Activated T-cell treated with anti-CD3 and anti-CD28 coated beads, Interleukin-2, amount 50 U/mL, for 24 hours (primary cell): Measurements from ENCODE around the gene ADCY10.
"Not testable (repeated sequence)": the region's sequence is repeated elsewhere in the genome, so short reads cannot be mapped to it uniquely, and the experiment has no call there.

Experiments used
- DNase-seq: peaks from one replicate; pipeline ENCODE4 v3.0.0-alpha.2; 2020
- H3K27ac Mint-ChIP-seq: 2 replicates; pipeline ENCODE4 v1.8.0; 2020; ENCODE audit warnings: mild to moderate bottlenecking, mixed read lengths
- H3K27me3 Mint-ChIP-seq: 2 replicates; pipeline ENCODE4 v1.8.0; 2020; ENCODE audit warnings: mixed read lengths
- H3K36me3 Mint-ChIP-seq: 2 replicates; pipeline ENCODE4 v1.8.0; 2020; ENCODE audit warnings: low read depth, mixed read lengths
- H3K4me1 Mint-ChIP-seq: 2 replicates; pipeline ENCODE4 v1.8.0; 2020; ENCODE audit warnings: low read depth, mixed read lengths
- H3K4me3 Mint-ChIP-seq: 2 replicates; pipeline ENCODE4 v1.8.0; 2020; ENCODE audit warnings: mild to moderate bottlenecking, moderate library complexity, mixed read lengths
- H3K9me3 Mint-ChIP-seq: 2 replicates; pipeline ENCODE4 v1.8.0; 2020; ENCODE audit warnings: mixed read lengths

ADCY10 gene

GRCh38 chr1:167935216-167936067 lies 21.5 kb upstream of the ADCY10 start:
- Mint-ChIP-seq H3K4me1 (peaks cover 40% of the 10 kb centered on the region), H3K4me3 (peak overlapping the region; percentile 90), H3K27ac (peak overlapping the region; percentile 100), H3K27me3 (no peaks in the 10 kb centered on the region), H3K36me3 (peaks cover 21% of the 10 kb centered on the region), H3K9me3 (no peaks in the 10 kb centered on the region)
- DNase-seq = peak; percentile 60

- Mint-ChIP-seq H3K4me1 (peaks cover 48% of the 10 kb centered on the region), H3K4me3 (peak overlapping the region; percentile 90), H3K27ac (peak overlapping the region; percentile 100), H3K9me3 (no peaks in the 10 kb centered on the region), H3K27me3 (no peaks in the 10 kb centered on the region), H3K36me3 (peaks cover 21% of the 10 kb centered on the region)
- DNase-seq = no peak
These were observed 20.7 kb upstream of the ADCY10 start for GRCh38 chr1:167934426-167935215.

- Mint-ChIP-seq H3K27ac (no peak overlapping the region), H3K9me3 (no peaks in the 10 kb centered on the region), H3K27me3 (no peaks in the 10 kb centered on the region), H3K4me3 (peak overlapping the region; percentile 90), H3K4me1 (peaks cover 49% of the 10 kb centered on the region), H3K36me3 (peaks cover 21% of the 10 kb centered on the region)
- no peak for DNase-seq
These were observed 19.9 kb upstream of the ADCY10 start for GRCh38 chr1:167933788-167934187.

DNA sequence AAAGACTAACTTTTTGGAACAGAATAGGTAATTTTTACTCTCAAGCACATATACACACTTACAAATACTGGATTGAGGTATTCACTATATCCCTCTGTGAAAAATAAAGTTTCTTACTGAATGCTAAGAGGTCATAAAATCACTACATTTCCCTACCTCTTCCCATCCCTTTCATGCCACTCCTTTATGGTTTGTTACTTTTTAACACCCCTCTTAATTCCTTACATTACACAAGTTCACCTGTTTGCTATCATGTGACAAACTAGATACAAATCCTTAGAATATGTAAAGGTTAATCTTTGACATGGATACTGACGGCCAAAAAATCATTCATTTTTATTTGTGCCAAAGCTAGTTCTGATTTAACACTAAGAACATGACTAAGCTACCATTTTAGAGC lies 15.8 kb upstream of the ADCY10 start:
- no peak for DNase-seq
- Mint-ChIP-seq H3K36me3 (peaks cover 2% of the 10 kb centered on the region), H3K27me3 (no peaks in the 10 kb centered on the region), H3K27ac (no peak overlapping the region), H3K4me1 (peaks cover 35% of the 10 kb centered on the region), H3K9me3 (no peaks in the 10 kb centered on the region), H3K4me3 (no peak overlapping the region)

DNA sequence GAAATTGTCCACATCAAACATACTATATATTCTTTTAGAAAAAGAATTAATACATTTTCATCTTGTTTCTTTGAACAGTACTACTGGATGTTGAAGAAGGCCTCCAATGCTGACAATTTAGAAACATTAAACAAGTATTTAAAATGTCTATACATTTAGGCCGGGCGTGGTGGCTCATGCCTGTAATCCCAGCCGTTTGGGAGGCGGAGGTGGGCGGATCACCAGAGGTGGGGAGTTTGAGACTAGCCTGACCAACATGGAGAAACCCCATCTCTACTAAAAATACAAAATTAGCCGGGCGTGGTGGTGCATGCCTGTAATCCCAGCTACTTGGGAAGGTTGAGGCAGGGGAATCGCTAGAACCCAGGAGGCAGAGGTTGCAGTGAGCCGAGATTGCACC lies 15.0 kb upstream of the ADCY10 start:
- not testable (repeated sequence) for DNase-seq, H3K27ac Mint-ChIP-seq, H3K4me3 Mint-ChIP-seq, H3K9me3 Mint-ChIP-seq, H3K27me3 Mint-ChIP-seq, H3K36me3 Mint-ChIP-seq
- H3K4me1 Mint-ChIP-seq = peaks cover 27% of the 10 kb centered on the region

DNA sequence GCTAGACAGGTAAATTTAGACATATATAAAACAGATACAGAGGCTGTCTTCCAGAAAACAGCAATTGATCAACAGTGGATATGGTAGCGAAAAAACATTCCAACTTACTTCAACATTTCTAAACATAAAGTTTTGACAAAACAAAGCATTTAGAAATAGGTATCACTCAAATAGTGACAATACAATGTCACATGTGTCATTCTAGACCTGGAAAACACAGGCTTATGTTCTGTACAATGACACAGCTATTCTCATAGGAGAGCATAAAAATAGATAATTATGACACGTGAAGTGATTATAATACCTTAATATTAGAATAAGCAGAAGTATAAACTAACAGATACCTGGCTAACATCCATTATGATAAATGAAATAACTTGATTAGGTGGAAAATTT lies 14.5 kb upstream of the ADCY10 start:
- Mint-ChIP-seq H3K27me3 (no peaks in the 10 kb centered on the region), H3K27ac (no peak overlapping the region), H3K9me3 (no peaks in the 10 kb centered on the region), H3K4me1 (peaks cover 22% of the 10 kb centered on the region), H3K4me3 (no peak overlapping the region), H3K36me3 (peaks cover 6% of the 10 kb centered on the region)
- DNase-seq = no peak

DNA sequence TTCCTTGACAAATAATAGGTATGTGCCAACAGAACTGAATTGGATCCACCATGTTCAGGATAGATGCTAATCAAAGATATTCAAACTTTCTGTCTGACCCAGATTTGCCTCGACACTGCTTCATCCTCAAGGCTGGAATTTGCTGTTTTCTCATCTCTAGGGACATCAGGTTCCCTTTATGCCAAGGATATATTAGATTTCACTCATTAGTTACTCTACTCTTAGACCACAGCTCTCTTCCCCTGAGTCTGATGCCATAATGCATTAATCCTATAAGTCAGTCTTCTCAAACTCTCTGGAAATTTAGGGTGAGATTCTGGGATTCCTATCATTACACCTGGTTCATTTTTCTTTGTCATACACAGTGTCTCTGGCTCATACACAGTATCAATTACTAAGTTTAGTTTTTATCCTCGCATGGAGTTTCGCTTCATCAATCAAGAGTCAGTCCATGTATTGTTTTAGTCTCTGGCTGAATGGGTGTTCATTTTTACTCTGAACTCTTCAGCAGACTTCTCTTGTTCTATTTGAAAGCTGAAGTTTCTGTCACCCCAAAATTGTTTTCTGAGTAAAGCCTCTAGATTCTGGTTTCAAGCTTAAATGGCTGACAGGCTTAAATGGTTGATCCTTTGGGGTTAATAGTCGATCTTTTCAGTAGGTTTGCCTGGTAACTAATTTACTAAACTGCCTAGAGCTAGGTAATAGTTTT lies 13.3 kb upstream of the ADCY10 start:
- Mint-ChIP-seq H3K4me3 (no peak overlapping the region), H3K27me3 (no peaks in the 10 kb centered on the region), H3K36me3 (peaks cover 14% of the 10 kb centered on the region), H3K27ac (no peak overlapping the region), H3K9me3 (no peaks in the 10 kb centered on the region), H3K4me1 (peaks cover 21% of the 10 kb centered on the region)
- no peak for DNase-seq

- DNase-seq = no peak
- H3K4me3 Mint-ChIP-seq = no peak overlapping the region
- H3K4me1 Mint-ChIP-seq = peaks cover 23% of the 10 kb centered on the region
These were observed 12.6 kb upstream of the ADCY10 start for GRCh38 chr1:167926486-167926997.

GRCh38 chr1:167924543-167925231 lies 10.8 kb upstream of the ADCY10 start:
- Mint-ChIP-seq H3K27me3 (no peaks in the 10 kb centered on the region), H3K4me1 (peaks cover 15% of the 10 kb centered on the region), H3K27ac (no peak overlapping the region), H3K9me3 (no peaks in the 10 kb centered on the region), H3K4me3 (no peak overlapping the region), H3K36me3 (peaks cover 21% of the 10 kb centered on the region)
- DNase-seq = no peak

More at GRCh38 chr1:167926486-167926997, 12.6 kb upstream of the ADCY10 start:
- no peaks in the 10 kb centered on the region for H3K9me3 Mint-ChIP-seq
- peaks cover 14% of the 10 kb centered on the region for H3K36me3 Mint-ChIP-seq
- no peak overlapping the region for H3K27ac Mint-ChIP-seq
- no peaks in the 10 kb centered on the region for H3K27me3 Mint-ChIP-seq

- peaks cover 24% of the 10 kb centered on the region for H3K36me3 Mint-ChIP-seq
- no peak for DNase-seq
- H3K4me1 Mint-ChIP-seq = peaks cover 14% of the 10 kb centered on the region
- no peak overlapping the region for H3K27ac Mint-ChIP-seq
- no peaks in the 10 kb centered on the region for H3K27me3 Mint-ChIP-seq
- H3K4me3 Mint-ChIP-seq = no peak overlapping the region
- no peaks in the 10 kb centered on the region for H3K9me3 Mint-ChIP-seq
These were observed 10.2 kb upstream of the ADCY10 start for GRCh38 chr1:167924102-167924501.

GRCh38 chr1:167923324-167924056 lies 9.6 kb upstream of the ADCY10 start:
- Mint-ChIP-seq H3K27ac (no peak overlapping the region), H3K4me3 (no peak overlapping the region), H3K9me3 (no peaks in the 10 kb centered on the region), H3K27me3 (no peaks in the 10 kb centered on the region), H3K4me1 (peaks cover 14% of the 10 kb centered on the region), H3K36me3 (peaks cover 25% of the 10 kb centered on the region)
- no peak for DNase-seq

DNA sequence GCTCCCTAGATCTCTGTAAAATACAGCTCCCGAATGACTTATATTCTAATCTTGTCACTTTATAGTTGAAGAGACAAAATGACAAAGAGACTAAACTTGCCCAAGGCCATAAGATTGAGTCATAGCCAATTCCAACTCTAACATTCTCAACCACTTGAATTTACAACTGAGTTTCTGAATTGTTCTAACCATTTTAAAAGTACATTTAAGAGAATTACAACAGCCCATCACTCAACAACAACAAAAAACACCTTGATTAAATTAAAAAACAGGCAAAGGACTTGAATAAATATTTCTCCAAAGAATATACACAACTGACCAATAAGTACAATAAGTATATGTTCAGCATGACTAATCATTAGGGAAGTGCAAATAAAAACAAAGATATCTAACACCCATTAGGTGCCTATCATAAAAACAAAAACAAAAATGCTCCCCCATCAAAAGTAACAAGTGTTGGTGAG lies 8.7 kb upstream of the ADCY10 start:
- H3K4me1 Mint-ChIP-seq = peaks cover 14% of the 10 kb centered on the region
- H3K27ac Mint-ChIP-seq = no peak overlapping the region
- H3K9me3 Mint-ChIP-seq = no peaks in the 10 kb centered on the region
- no peak for DNase-seq
- peaks cover 33% of the 10 kb centered on the region for H3K36me3 Mint-ChIP-seq
- H3K4me3 Mint-ChIP-seq = no peak overlapping the region
- H3K27me3 Mint-ChIP-seq = no peaks in the 10 kb centered on the region

DNA sequence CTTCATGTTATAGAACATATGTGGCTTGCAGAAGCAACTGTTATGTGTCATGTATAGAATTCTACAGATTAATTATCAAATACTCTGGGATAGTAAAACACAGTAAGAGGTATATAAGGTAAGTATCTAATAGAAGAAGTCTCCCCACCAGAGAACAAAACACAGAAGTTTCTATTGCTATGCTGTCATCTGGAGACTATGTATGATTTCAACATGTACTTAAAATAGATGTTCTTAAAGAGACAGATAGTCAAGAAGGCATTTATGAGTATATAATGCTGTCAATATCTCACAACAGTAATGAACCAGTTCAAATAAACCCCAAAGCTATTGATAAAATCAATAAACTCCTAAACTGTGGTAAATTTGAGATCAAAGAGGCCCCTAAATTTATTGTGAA lies 8.1 kb upstream of the ADCY10 start:
- Mint-ChIP-seq H3K4me3 (no peak overlapping the region), H3K27me3 (no peaks in the 10 kb centered on the region), H3K27ac (no peak overlapping the region), H3K9me3 (no peaks in the 10 kb centered on the region), H3K36me3 (peaks cover 39% of the 10 kb centered on the region), H3K4me1 (peaks cover 12% of the 10 kb centered on the region)
- no peak for DNase-seq
